Heart right ventricle (tissue), 16 donors: ENCODE measurements around the gene TMEM161B. TPM values are rescaled to one million over a fixed set of nuclear protein-coding genes. Genes with fewer than 3 reads are reported as not detected.

ENCODE experiments used
- ATAC-seq, 8 donors: fragments of 200-7000 bp; cut with Tn5 transposase; one replicate each; pipeline ENCODE4 v1.9.1; 2020; ENCODE audit warnings: mild to moderate bottlenecking in 8 of 8, moderate library complexity in 8 of 8, moderate number of reproducible peaks in 1 of 8
- DNase-seq, 2 donors: peaks; one replicate each; pipeline ENCODE4 v3.0.0-alpha.2; 2020
- H3K27ac ChIP-seq, 10 donors: fragments of 200-600 bp; sonication (generic) in 2 of 10; one replicate each; pipeline versions ENCODE4 v1.5.0 to v1.8.0; 2020 to 2022; ENCODE audit warnings: mild to moderate bottlenecking in 3 of 10
- H3K27me3 ChIP-seq, 7 donors: fragments of 200-600 bp; one replicate each; pipeline ENCODE4 v1.8.0; 2021 to 2022; ENCODE audit warnings: mild to moderate bottlenecking in 2 of 7
- H3K36me3 ChIP-seq, 9 donors: fragments of 200-600 bp; sonication (generic) in 1 of 9; one replicate each; pipeline versions ENCODE4 v1.5.0 to v1.8.0; 2020 to 2022; ENCODE audit warnings: mild to moderate bottlenecking in 2 of 9
- H3K4me1 ChIP-seq, 9 donors: fragments of 200-600 bp; sonication (generic) in 1 of 9; one replicate each; pipeline versions ENCODE4 v1.5.0 to v1.8.0; 2020 to 2022; ENCODE audit warnings: mild to moderate bottlenecking in 4 of 9
- H3K4me3 ChIP-seq, 10 donors: fragments of 200-600 bp; sonication (generic) in 2 of 10; one replicate each; pipeline versions ENCODE4 v1.5.0 to v1.8.0; 2020 to 2022; ENCODE audit warnings: mild to moderate bottlenecking in 7 of 10, moderate library complexity in 2 of 10
- H3K9me3 ChIP-seq, 11 donors: fragments of 200-600 bp in 10 of 11; sonication (generic) in 2 of 11; one replicate each; pipeline versions ENCODE4 v1.5.0 to v1.8.0; 2013 to 2022; ENCODE audit warnings: mild to moderate bottlenecking in 2 of 11, control low read depth in 1 of 11, moderate library complexity in 1 of 11
- WGBS, 2 donors: extraction: QIAGEN DNeasy Blood & Tissue Kit; methylation state at CpG; one replicate each; pipeline ENCODE4 v1.1.7; 2013; ENCODE audit warnings: inconsistent platforms in 1 of 2; 5-methylcytosine and 5-hydroxymethylcytosine counted together
- intact Hi-C, 10 donors: fragments of 100-400 bp; cut with DNase I; formaldehyde crosslinking; loops; one replicate each; pipeline versions ENCODE4 v1.11.1 to v1.14.2; 2022
- polyA plus RNA-seq, 2 donors: library from polyadenylated mRNA; stranded (reverse); fragments of 200-250 nt; gene quantifications; one replicate each; pipeline ENCODE4 v1.2.3, GENCODE V29; 2013
- total RNA-seq, 10 donors: library from RNA; stranded (reverse); fragmentation: NEBNext Ultra II Directional in 3 of 10; extraction: Animal tissue kit (Norgen Biotek cat#: 25700) in 3 of 10; gene quantifications; one replicate each; pipeline versions ENCODE4 v1.2.1 to v1.2.4, GENCODE V29; 2021 to 2023
- TF ChIP-seq, protein P1 (sequence below), 9 donors: fragments of 200-600 bp; sonication (generic) in 2 of 9; IDR thresholded peaks; one replicate each; pipeline versions ENCODE4 v1.5.0 to v1.8.0; 2021 to 2022; ENCODE audit warnings: antibody characterized with exemption in 9 of 9, mild to moderate bottlenecking in 5 of 9, moderate library complexity in 1 of 9
- donor health status: Arrhythmogenic right ventricular cardiomyopathy.
- donor health status: ischemic (EF 13 %, LVEDD 7.1; RV severe dilation, severe dysfunction).
- donor health status: healthy with polysubstance abuse.
- donor health status: DM: no; HTN: yes; CAD: no.
- donor health status: DM: no; HTN: no; CAD: no.
- donor health status: ischemic (EF 25% LVEDD 6.9; RV normal size, moderate dysfunction).
- donor health status: ischemic (EF 25% LVEDD 5.7; RV mildly dilated, moderate dysfunction).
- donor health status: healthy.
- donor health status: DM: yes; HTN: yes; CAD: no.
- donor health status: Ischemic cardiomyopathy.
- donor health status: ischemic (EF 35%, LVEDD 5.7; RV mildly dilated, moderate dysfunction).
- donor health status: nonischemic (EF 11% LVEDD 7.7; RV severe dilation, severe dysfunction).
- donor health status: DM: yes; HTN: yes; CAD: no.
- donor health status: PGD.
- donor health status: ischemic (EF 29% LVEDD 5.4; RV normal size, mild dysfunction).
- donor health status: nonischemic (EF 23%, LVEDD 6.1; RV moderate dilation, normal function).

Gene TMEM161B
- total and polyA plus RNA-seq, 12 donors: 4.1 to 13.9 (median 7.9) TPM

DNA sequence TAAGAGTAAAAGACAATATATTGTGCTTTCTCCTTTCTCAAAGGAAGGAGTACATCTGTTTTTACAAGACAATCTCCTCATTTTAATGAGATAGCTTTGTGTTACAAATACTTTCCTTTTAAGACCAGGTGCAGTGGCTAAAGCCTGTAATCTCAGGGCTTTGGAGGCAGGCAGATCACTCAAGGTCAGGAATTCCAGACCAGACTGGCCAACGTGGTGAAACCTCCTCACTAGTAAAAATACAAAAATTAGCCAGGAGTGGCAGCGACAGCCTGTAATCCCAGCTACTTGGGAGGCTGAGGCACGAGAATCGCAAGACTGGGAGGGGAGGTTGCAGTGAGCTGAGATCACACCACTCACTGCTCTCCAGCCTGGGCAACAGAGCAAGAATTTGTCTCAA, 11.8 kb downstream of the TMEM161B start:
- TF ChIP-seq, protein P1, sequence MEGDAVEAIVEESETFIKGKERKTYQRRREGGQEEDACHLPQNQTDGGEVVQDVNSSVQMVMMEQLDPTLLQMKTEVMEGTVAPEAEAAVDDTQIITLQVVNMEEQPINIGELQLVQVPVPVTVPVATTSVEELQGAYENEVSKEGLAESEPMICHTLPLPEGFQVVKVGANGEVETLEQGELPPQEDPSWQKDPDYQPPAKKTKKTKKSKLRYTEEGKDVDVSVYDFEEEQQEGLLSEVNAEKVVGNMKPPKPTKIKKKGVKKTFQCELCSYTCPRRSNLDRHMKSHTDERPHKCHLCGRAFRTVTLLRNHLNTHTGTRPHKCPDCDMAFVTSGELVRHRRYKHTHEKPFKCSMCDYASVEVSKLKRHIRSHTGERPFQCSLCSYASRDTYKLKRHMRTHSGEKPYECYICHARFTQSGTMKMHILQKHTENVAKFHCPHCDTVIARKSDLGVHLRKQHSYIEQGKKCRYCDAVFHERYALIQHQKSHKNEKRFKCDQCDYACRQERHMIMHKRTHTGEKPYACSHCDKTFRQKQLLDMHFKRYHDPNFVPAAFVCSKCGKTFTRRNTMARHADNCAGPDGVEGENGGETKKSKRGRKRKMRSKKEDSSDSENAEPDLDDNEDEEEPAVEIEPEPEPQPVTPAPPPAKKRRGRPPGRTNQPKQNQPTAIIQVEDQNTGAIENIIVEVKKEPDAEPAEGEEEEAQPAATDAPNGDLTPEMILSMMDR (IDR thresholded peaks at IDR 0.05): no peak
- Histone ChIP-seq H3K9me3 (no peaks in the 10 kb centered on the region), H3K4me3 (no peak overlapping the region), H3K4me1 (peaks cover 0 to 14% (median 3%) of the 10 kb centered on the region in 9 donors), H3K36me3 (no peaks in the 10 kb centered on the region), H3K27me3 (no peaks in the 10 kb centered on the region), H3K27ac (no peak overlapping the region)
- DNase-seq (no peak), ATAC-seq (no peak)
- intact Hi-C loops: no loop called here
- WGBS, 2 donors: 65 to 75% methylated on average over 4 of the region's 4 CpGs

DNA sequence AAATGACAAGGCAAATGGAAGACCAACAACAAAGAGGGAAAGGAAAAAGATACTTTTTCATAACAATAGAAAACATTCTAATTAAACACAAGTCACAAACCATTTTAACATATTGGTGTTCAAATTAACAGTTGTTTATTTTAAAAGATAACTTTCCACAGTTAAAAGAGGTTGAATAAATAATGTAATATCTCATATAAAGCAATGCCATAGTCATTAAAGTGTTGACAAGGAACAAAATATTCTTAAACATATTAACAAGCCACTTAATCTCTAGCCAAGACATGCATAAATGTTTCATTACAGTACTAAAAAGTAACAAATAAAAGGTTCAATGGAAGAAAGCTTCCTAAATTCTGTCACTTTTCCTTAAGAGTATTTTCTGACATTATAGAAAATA, 12.6 kb downstream of the TMEM161B start:
- no peak overlapping the region for H3K4me3 ChIP-seq
- no peak for ATAC-seq
- H3K4me1 ChIP-seq: peaks cover 0 to 14% (median 4%) of the 10 kb centered on the region in 9 donors
- no peaks in the 10 kb centered on the region for H3K9me3 ChIP-seq
- no peaks in the 10 kb centered on the region for H3K36me3 ChIP-seq
- H3K27me3 ChIP-seq: no peaks in the 10 kb centered on the region
- intact Hi-C loops: no loop called here
- TF ChIP-seq, protein P1 (IDR thresholded peaks at IDR 0.05): no peak
- DNase-seq: no peak
- H3K27ac ChIP-seq: no peak overlapping the region

DNA sequence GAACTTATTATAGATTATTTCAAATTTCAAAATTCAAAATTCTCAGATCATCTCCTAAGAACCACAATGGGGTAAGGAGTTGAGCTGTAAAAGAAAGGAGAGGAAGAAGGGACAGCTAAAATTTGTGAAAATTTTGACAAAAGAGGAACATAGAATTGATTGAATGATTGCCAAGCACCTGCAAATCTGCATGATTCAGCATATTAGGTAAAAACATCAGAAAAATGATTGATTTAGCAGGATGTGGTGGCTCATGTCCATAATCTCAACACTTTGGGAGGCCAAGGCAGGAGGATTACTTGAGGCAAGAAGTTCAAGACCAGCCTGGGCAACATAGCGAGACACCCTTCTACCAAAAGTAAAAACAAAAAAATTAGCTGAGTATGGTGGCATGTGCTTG, 14.3 kb downstream of the TMEM161B start:
- WGBS, 2 donors: 98 to 100% methylated on average over 1 of the region's 1 CpG
- H3K4me3 ChIP-seq: no peak overlapping the region
- no peak for DNase-seq
- no peak overlapping the region for H3K27ac ChIP-seq
- ATAC-seq: no peak
- no peaks in the 10 kb centered on the region for H3K36me3 ChIP-seq
- TF ChIP-seq, protein P1 (IDR thresholded peaks at IDR 0.05): no peak
- H3K4me1 ChIP-seq: peaks cover 0 to 14% (median 7%) of the 10 kb centered on the region in 9 donors
- H3K9me3 ChIP-seq: no peaks in the 10 kb centered on the region
- intact Hi-C loops: no loop called here
- H3K27me3 ChIP-seq: no peaks in the 10 kb centered on the region

DNA sequence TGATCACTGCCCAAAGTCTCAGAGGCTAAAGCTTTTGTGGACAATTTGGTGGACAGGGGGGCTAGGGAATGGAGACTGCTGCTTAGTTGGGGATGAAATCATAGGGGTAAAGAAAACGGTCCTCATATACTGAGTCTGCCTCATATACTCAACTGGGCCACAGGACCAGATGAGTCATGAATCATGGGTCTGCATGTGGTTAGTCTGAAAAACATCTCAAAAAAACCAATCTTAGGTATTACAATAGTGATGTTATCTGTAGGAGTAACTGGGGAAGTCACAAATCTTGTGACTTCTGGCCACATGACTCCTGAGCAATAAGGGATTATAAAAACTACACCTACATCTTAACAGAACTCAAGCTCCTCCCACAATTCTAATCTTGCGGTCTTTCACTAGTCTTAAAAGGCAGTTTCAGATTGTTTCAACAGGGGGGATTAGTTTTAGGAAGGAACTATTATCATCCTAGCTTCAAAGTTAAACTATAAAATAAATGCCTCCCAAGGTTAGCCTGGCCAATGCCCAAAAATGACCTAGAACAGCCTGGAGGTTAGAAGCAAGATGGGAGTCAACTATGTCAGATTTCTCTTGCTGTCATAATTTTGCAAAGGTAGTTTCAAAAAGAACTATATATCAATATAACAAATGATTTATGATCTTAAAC, 17.5 kb downstream of the TMEM161B start:
- 94 to 99% methylated on average over 2 of the region's 2 CpGs for WGBS, 2 donors
- DNase-seq (no peak), ATAC-seq (no peak)
- Histone ChIP-seq H3K36me3 (no peaks in the 10 kb centered on the region), H3K27me3 (no peaks in the 10 kb centered on the region), H3K4me1 (peaks cover 0 to 14% (median 5%) of the 10 kb centered on the region in 9 donors), H3K27ac (no peak overlapping the region), H3K4me3 (no peak overlapping the region), H3K9me3 (no peaks in the 10 kb centered on the region)
- TF ChIP-seq, protein P1 (IDR thresholded peaks at IDR 0.05): no peak
- intact Hi-C loops: no loop called here
